GM12891 (cell line): ENCODE results near the gene TAF4B.

Source experiments
- PAX5 ChIP-seq: IDR thresholded peaks from 2 replicates; pipeline ENCODE4 v1.6.1; 2011; ENCODE audit warnings: low read length, moderate library complexity, mild to moderate bottlenecking; ENCODE audit not compliant: insufficient read depth, severe bottlenecking
- POLR2A ChIP-seq: IDR thresholded peaks from 2 replicates; pipeline ENCODE4 v1.6.1; 2011; ENCODE audit warnings: low read depth, low read length, control low read depth
- POLR2AphosphoS5 ChIP-seq: IDR thresholded peaks from 2 replicates; pipeline ENCODE4 v1.6.1; 2011; ENCODE audit warnings: low read depth, low read length, control low read depth
- POU2F2 ChIP-seq: IDR thresholded peaks from 2 replicates; pipeline ENCODE4 v1.6.1; 2011; ENCODE audit warnings: low read depth, mild to moderate bottlenecking, control low read depth, low read length, moderate library complexity
- SPI1 ChIP-seq: IDR thresholded peaks from 2 replicates; pipeline ENCODE4 v1.6.1; 2011; ENCODE audit warnings: low read depth, low read length, control low read depth
- TAF1 ChIP-seq: IDR thresholded peaks from 2 replicates; pipeline ENCODE4 v1.6.1; 2011; ENCODE audit warnings: low read depth, low read length, control low read depth

DNA sequence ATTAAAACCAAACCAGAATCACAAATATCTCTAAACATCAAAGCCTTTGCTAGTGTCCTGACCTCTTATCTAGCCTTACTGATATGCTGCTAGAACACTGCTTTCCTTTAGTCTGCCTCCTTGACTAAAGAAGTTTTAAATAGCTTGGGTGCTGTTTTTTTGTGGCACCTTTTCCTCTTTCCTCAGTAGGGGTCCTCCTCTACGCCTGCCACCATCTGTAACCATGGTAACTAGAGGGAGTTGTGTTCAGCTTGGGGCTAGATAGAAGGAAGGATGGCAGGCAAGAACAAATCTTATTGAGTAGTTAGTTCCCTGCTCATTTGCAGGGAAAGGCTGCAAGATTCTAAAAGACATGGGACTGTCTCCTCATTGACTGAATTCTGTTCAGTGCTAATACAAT, 86.0 kb downstream of the TAF4B start:
- TF ChIP-seq POLR2AphosphoS5 (no peak), TAF1 (no peak), SPI1 (no peak), POLR2A (no peak), POU2F2 (no peak), PAX5 (no peak)
